T-cell (primary cell): Measurements from ENCODE around the gene B4GALT3. TPM values are rescaled to one million over a fixed set of nuclear protein-coding genes. Genes with fewer than 3 reads are reported as not detected.

Source experiments
- ATAC-seq, 4 experiments: fragments of 200-7000 bp in 3 of 4; fragments of 150-1000 bp in 1 of 4; cut with Tn5 transposase; replicated peaks in 1 of 4; 1 replicate in 3 of 4; 2 replicates in 1 of 4; pipeline ENCODE4 v1.10.0; 2021; ENCODE audit warnings: moderate library complexity in 3 of 4, mild to moderate bottlenecking in 2 of 4, moderate number of reproducible peaks in 1 of 4
- CTCF ChIA-PET, 2 donors: fragments of 300-600 bp; sonication (Branson Sonifier 250); formaldehyde crosslinking; loops; one replicate each; lab custom pipeline; 2022; ENCODE audit warnings: antibody characterized with exemption in 2 of 2; lab: Charles Lee
- POLR2A ChIA-PET, 2 donors: fragments of 300-600 bp; sonication (Branson Sonifier 250); formaldehyde crosslinking; loops; one replicate each; lab custom pipeline; 2022; ENCODE audit warnings: antibody characterized with exemption in 2 of 2; lab: Charles Lee
- DNase-seq, 35 experiments: peaks; one replicate each; pipeline versions ENCODE4 v3.0.0 to v3.0.0-alpha.2; 2013 to 2023
- H3K27ac ChIP-seq: one replicate; pipeline ENCODE4 v1.5.1; 2013; ENCODE audit warnings: low read length
- H3K27me3 ChIP-seq, 2 experiments: replicated peaks in 1 of 2; 1 replicate in 1 of 2; 2 replicates in 1 of 2; pipeline versions ENCODE4 v1.6.1 to v1.7.0; 2013; ENCODE audit warnings: low read length in 1 of 2, mixed read lengths in 1 of 2; ENCODE audit not compliant: control insufficient read depth in 2 of 2, insufficient read depth in 2 of 2; ENCODE audit errors: extremely low read depth in 1 of 2
- H3K36me3 ChIP-seq, 2 donors: 1 replicate in 1 of 2; 2 replicates in 1 of 2; pipeline versions ENCODE4 v1.6.1 to v1.7.0; 2013; ENCODE audit warnings: low read length in 1 of 2; ENCODE audit not compliant: control insufficient read depth in 2 of 2, insufficient read depth in 1 of 2; ENCODE audit errors: extremely low read depth in 1 of 2
- H3K4me1 ChIP-seq, 2 experiments: 1 replicate in 1 of 2; 2 replicates in 1 of 2; pipeline versions ENCODE4 v1.6.1 to v1.7.0; 2013; ENCODE audit warnings: low read length in 2 of 2, mixed read lengths in 1 of 2; ENCODE audit not compliant: insufficient read depth in 2 of 2, control insufficient read depth in 1 of 2; ENCODE audit errors: extremely low read depth in 1 of 2
- H3K4me3 ChIP-seq, 2 donors: 1 replicate in 1 of 2; 2 replicates in 1 of 2; pipeline versions ENCODE4 v1.5.1 to v1.7.0; 2013; ENCODE audit warnings: mild to moderate bottlenecking in 2 of 2, low read length in 1 of 2, moderate library complexity in 1 of 2; ENCODE audit not compliant: control insufficient read depth in 1 of 2; ENCODE audit errors: extremely low read depth in 1 of 2
- H3K9me3 ChIP-seq: 2 replicates; pipeline ENCODE4 v1.7.0; 2013
- H3K27ac Mint-ChIP-seq, 2 donors: one replicate each; pipeline ENCODE4 v1.8.0; 2020 to 2021; ENCODE audit warnings: mild to moderate bottlenecking in 2 of 2, mixed read lengths in 2 of 2
- H3K27me3 Mint-ChIP-seq, 2 donors: one replicate each; pipeline ENCODE4 v1.8.0; 2021 to 2022; ENCODE audit warnings: mixed read lengths in 2 of 2
- H3K36me3 Mint-ChIP-seq: one replicate; pipeline ENCODE4 v1.8.0; 2021; ENCODE audit warnings: mixed read lengths
- H3K4me1 Mint-ChIP-seq, 3 donors: one replicate each; pipeline ENCODE4 v1.8.0; 2020 to 2022; ENCODE audit warnings: mixed read lengths in 3 of 3, mild to moderate bottlenecking in 1 of 3
- H3K4me3 Mint-ChIP-seq, 3 donors: one replicate each; pipeline ENCODE4 v1.8.0; 2020 to 2022; ENCODE audit warnings: mild to moderate bottlenecking in 3 of 3, mixed read lengths in 3 of 3, moderate library complexity in 3 of 3
- H3K9me3 Mint-ChIP-seq, 3 donors: one replicate each; pipeline ENCODE4 v1.8.0; 2020 to 2022; ENCODE audit warnings: mixed read lengths in 3 of 3
- WGBS: methylation state at CpG from one replicate; pipeline ENCODE4 v1.1.5; 2013; ENCODE audit warnings: missing lambda C conversion rate; ENCODE audit not compliant: insufficient coverage; 5-methylcytosine and 5-hydroxymethylcytosine counted together
- total RNA-seq, 35 experiments: library from RNA in 6 of 35; stranded (reverse) in 6 of 35; fragments of 120-200 nt in 1 of 35; gene quantifications; one replicate each; pipeline versions ENCODE4 v1.2.1 to v1.2.4 and lab custom pipeline; 2013 to 2026

Gene B4GALT3
- total RNA-seq, 5 donors from 2014 or later (not counting 1 experiment from before 2014, with no cell fraction given): 48.4 to 77.8 (median 69.3) TPM

DNA sequence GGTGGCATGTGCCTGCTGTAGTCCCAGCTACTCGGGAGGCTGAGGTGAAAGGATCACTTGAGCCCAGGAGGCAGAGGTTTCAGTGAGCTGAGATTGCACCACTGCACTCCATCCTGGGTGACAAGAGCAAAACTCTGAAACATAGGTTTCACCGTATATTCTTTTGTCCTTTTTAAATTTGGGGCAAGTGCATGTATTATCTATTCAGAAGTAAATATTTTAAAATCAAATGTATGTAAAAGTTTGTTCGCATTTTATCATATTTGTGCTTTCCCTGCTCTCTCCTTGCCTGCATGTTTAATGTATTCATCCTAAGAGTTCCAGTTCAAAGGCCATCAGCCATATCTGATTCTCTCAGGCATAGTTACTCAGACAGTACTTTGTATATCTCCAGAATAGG, 31.5 kb downstream of the B4GALT3 start:
- DNase-seq (no peak), ATAC-seq (no peak)
- no peaks in the 10 kb centered on the region for H3K36me3 Mint-ChIP-seq
- H3K4me3 Mint-ChIP-seq: no peak overlapping the region
- no peaks in the 10 kb centered on the region for H3K4me1 Mint-ChIP-seq
- Histone ChIP-seq H3K4me1 (no peaks in the 10 kb centered on the region), H3K9me3 (no peaks in the 10 kb centered on the region), H3K36me3 (no peaks in the 10 kb centered on the region), H3K4me3 (no peak overlapping the region), H3K27ac (no peak overlapping the region), H3K27me3 (no peaks in the 10 kb centered on the region)
- no peaks in the 10 kb centered on the region for H3K9me3 Mint-ChIP-seq
- H3K27me3 Mint-ChIP-seq: no peaks in the 10 kb centered on the region
- 71% methylated on average over 1 of the region's 3 CpGs for WGBS
- H3K27ac Mint-ChIP-seq: no peak overlapping the region
- ChIA-PET CTCF (interaction anchor here in 1 of 2 donors (0.6 to 0.7 kb wide), 2 partner anchors 30 to 76 kb away, joined by 3 read pairs; partner anchors contain the start of gene ARHGAP30), POLR2A (interaction anchor here (0.6 kb wide), 2 partner anchors 23 to 342 kb away, joined by 3 to 4 read pairs; no protein-coding TSS in a partner anchor)

DNA sequence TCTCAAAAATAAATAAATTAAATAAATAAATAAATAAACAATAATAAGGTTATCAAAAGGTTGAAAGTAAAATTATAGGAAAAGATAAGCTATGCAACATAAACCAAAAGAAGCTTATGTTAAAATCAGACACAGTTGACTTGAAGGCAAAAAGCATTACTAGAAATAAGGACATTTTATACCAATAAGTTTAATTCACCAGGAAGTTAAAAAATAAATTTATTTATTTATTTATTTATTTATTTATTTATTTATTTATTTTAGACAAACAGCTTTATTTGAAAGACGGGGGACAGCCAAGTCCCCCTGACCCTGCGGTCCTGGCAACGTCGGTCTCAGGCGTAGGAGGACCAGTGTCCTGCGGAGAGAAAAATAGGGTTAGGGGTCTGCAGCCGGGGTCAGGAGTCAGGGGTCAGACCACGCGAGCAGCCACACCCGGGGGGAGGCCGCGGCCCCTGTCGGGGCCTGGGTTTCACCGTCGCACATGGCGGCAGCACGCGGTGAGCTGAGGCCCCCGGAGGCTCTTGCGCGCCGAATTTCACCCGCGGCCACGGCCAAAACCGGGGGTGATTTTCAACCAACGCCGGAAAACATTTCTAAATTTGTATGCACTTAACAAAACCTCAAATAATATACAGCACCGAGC, 36.4 kb downstream of the B4GALT3 start:
- no peaks in the 10 kb centered on the region for H3K27me3 Mint-ChIP-seq
- Histone ChIP-seq H3K4me1 (peaks cover 0 to 5% of the 10 kb centered on the region in 2 experiments), H3K4me3 (no peak overlapping the region), H3K27ac (no peak overlapping the region), H3K27me3 (no peaks in the 10 kb centered on the region), H3K9me3 (no peaks in the 10 kb centered on the region), H3K36me3 (no peaks in the 10 kb centered on the region)
- no peaks in the 10 kb centered on the region for H3K9me3 Mint-ChIP-seq
- WGBS: 97% methylated on average over 19 of the region's 29 CpGs
- peaks cover 0 to 6% (median 4%) of the 10 kb centered on the region in 3 donors for H3K4me1 Mint-ChIP-seq
- no peak overlapping the region for H3K27ac Mint-ChIP-seq
- ChIA-PET POLR2A (interaction anchor here in 1 of 2 donors (0.6 kb wide), 1 partner anchor 12 kb away, joined by 5 read pairs; no protein-coding TSS in a partner anchor), CTCF (interaction anchor here (0.5 to 1.5 kb wide), 7 partner anchors 13 to 363 kb away, joined by 3 to 4 read pairs (median 4); no protein-coding TSS in a partner anchor)
- DNase-seq (no peak), ATAC-seq (no peak)
- no peaks in the 10 kb centered on the region for H3K36me3 Mint-ChIP-seq
- no peak overlapping the region for H3K4me3 Mint-ChIP-seq

DNA sequence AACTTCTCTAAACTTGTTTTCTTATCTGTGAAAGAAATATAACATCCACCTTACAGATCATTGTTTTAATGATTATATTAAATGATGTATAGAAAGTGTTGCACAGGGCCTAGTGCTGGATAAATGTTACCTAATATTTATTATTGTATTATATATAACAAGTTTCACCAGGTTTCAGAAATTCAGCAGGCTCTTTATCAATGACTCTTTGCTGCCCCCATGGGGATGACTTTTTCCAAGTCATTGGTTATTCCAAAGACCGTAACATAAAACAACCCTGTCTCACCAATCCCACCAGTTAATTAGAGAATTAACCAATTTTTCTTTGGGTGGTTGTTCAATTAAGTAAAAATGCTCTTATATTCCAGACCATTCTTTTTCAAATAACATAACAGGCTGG, 37.5 kb downstream of the B4GALT3 start:
- POLR2A ChIA-PET: no interaction called here
- no CpG with 5 or more reads among the region's 1 CpG for WGBS
- Mint-ChIP-seq H3K36me3 (peaks cover 4% of the 10 kb centered on the region), H3K4me1 (peaks cover 0 to 10% (median 9%) of the 10 kb centered on the region in 3 donors), H3K27me3 (no peaks in the 10 kb centered on the region), H3K4me3 (no peak overlapping the region), H3K9me3 (no peaks in the 10 kb centered on the region), H3K27ac (no peak overlapping the region)
- Histone ChIP-seq H3K9me3 (no peaks in the 10 kb centered on the region), H3K27ac (no peak overlapping the region), H3K4me3 (no peak overlapping the region), H3K36me3 (no peaks in the 10 kb centered on the region), H3K27me3 (no peaks in the 10 kb centered on the region), H3K4me1 (peaks cover 0 to 5% of the 10 kb centered on the region in 2 experiments)
- ATAC-seq (peak in 1 of 4 experiments; percentile 40), DNase-seq (peak in 18 of 35 experiments; percentile 22 to 69 (median 36))
- CTCF ChIA-PET: interaction anchor here in 1 of 2 donors (1.0 to 1.5 kb wide), 3 partner anchors 59 to 142 kb away, joined by 3 to 4 read pairs (median 4); partner anchors contain the start of gene ADAMTS4

DNA sequence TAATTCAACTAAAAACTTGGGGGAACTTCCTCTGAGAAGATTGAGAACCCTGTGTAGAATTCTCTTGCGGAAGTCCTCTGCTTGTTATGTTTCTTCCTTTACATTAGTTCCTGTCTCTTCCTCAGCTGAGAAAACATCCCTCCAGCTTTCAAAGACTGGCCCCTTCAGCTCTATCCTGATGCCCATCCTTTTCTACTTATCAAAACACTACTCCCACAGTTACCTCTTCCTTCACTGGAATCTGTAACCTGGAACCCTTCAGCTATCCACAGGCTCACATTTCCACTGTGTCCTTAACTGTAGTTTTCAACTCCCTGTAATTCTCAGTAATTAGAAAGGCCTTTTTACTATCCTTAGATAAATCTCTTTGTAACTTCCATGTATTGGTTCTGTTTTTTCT, 38.9 kb downstream of the B4GALT3 start:
- Histone ChIP-seq H3K36me3 (no peaks in the 10 kb centered on the region), H3K4me1 (peaks cover 9 to 10% of the 10 kb centered on the region in 2 experiments), H3K4me3 (no peak overlapping the region), H3K27me3 (no peaks in the 10 kb centered on the region), H3K27ac (no peak overlapping the region), H3K9me3 (no peaks in the 10 kb centered on the region)
- H3K36me3 Mint-ChIP-seq: peaks cover 4% of the 10 kb centered on the region
- 100% methylated on average over 1 of the region's 1 CpG for WGBS
- H3K27ac Mint-ChIP-seq: peak overlapping the region; percentile 62
- ChIA-PET CTCF (interaction anchor here (0.5 to 1.5 kb wide), 5 partner anchors 11 to 86 kb away, joined by 3 to 12 read pairs (median 3); partner anchors contain the start of gene ADAMTS4 (in 1 of the 2)), POLR2A (no interaction called here)
- H3K4me1 Mint-ChIP-seq: peaks cover 0 to 11% (median 10%) of the 10 kb centered on the region in 3 donors
- no peak for ATAC-seq
- DNase-seq: no peak
- no peak overlapping the region for H3K4me3 Mint-ChIP-seq
- H3K9me3 Mint-ChIP-seq: no peaks in the 10 kb centered on the region
- no peaks in the 10 kb centered on the region for H3K27me3 Mint-ChIP-seq

DNA sequence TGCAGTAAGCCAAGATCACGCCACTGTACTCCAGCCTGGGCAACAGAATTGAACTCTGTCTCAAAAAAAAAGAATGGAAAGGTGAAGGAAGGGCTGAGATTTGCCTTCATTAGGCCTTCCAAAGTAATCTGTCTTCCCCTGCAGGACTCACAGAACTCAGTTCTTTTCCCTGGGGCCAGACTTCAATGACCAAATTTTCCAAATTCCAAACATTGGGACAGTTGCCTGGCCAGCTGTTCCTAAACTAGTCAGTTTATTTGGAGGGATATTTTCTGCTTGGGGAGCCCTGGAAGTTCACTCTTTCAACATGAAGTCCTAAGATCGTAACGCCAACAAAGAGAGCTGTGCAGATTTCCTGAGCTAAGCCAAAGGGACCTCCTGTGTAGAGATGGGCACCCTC, 39.4 kb downstream of the B4GALT3 start:
- POLR2A ChIA-PET: no interaction called here

DNA sequence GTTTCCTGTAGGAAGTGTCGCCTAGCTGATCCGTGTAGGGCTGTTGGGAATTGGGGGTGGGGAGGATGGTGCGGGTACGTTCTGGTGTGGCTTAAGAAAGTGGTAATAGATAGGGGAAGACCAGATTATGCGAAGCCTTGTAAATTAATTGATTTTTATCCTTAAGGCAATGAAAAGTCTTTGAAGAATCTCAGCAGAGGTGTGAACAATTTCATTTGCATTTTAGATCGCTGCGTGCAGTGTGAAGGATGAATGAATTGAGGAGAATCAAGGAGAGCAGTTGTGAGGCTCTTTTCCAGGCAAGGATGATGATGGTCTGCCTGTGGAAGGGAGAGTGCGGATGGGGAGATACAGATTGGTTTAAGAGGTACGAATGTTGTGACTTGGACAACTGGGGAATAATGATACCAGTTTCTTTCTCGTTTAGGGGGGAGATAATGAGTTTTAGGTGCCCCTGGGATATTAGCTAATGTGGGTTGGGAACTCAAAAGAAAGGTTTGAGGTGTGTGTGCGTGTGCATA, 44.0 kb downstream of the B4GALT3 start:
- Histone ChIP-seq H3K27me3 (no peaks in the 10 kb centered on the region), H3K4me1 (peaks cover 33 to 34% of the 10 kb centered on the region in 2 experiments), H3K27ac (peak overlapping the region; percentile 89), H3K36me3 (peaks cover 0 to 3% of the 10 kb centered on the region in 2 donors), H3K4me3 (peak overlapping the region; percentile 94 to 97), H3K9me3 (no peaks in the 10 kb centered on the region)
- no peak for DNase-seq
- peak in 2 of 4 experiments; percentile 1 to 2 for ATAC-seq
- Mint-ChIP-seq H3K9me3 (no peaks in the 10 kb centered on the region), H3K36me3 (peaks cover 9% of the 10 kb centered on the region), H3K27ac (no peak overlapping the region), H3K27me3 (no peaks in the 10 kb centered on the region), H3K4me1 (peaks cover 38 to 45% (median 42%) of the 10 kb centered on the region in 3 donors), H3K4me3 (no peak overlapping the region)
- WGBS: 8% methylated on average over 11 of the region's 11 CpGs
- CTCF ChIA-PET: interaction anchor here (0.8 to 2.0 kb wide), 10 partner anchors 10 to 93 kb away, joined by 3 to 11 read pairs (median 6); partner anchors contain the start of genes PPOX (in 2 of the 2), ARHGAP30 (in 1 of the 2), B4GALT3 (in 1 of the 2) and NIT1 (in 1 of the 2)
- POLR2A ChIA-PET: interaction anchor here (0.6 to 2.5 kb wide), 10 partner anchors 12 to 112 kb away, joined by 3 to 18 read pairs (median 6); partner anchors contain the start of genes F11R (in 2 of the 2), NIT1 (in 1 of the 2), PFDN2 (in 1 of the 2) and TOMM40L (in 1 of the 2)

More for the DNA sequence above, 39.4 kb downstream of the B4GALT3 start:
- H3K9me3 Mint-ChIP-seq: no peaks in the 10 kb centered on the region
- 90% methylated on average over 2 of the region's 3 CpGs for WGBS
- H3K4me3 ChIP-seq: no peak overlapping the region
- H3K27me3 ChIP-seq: no peaks in the 10 kb centered on the region
- H3K36me3 ChIP-seq: no peaks in the 10 kb centered on the region
- no peaks in the 10 kb centered on the region for H3K9me3 ChIP-seq
- peaks cover 0 to 11% (median 10%) of the 10 kb centered on the region in 3 donors for H3K4me1 Mint-ChIP-seq
- H3K27ac ChIP-seq: no peak overlapping the region
- DNase-seq: no peak
- CTCF ChIA-PET: interaction anchor here in 1 of 2 donors (0.5 to 1.5 kb wide), 4 partner anchors 10 to 86 kb away, joined by 3 to 12 read pairs (median 4); no protein-coding TSS in a partner anchor
- no peak overlapping the region for H3K27ac Mint-ChIP-seq
- H3K4me3 Mint-ChIP-seq: no peak overlapping the region
- H3K27me3 Mint-ChIP-seq: no peaks in the 10 kb centered on the region
- ATAC-seq: no peak
- H3K4me1 ChIP-seq: peaks cover 10 to 14% of the 10 kb centered on the region in 2 experiments
- peaks cover 4% of the 10 kb centered on the region for H3K36me3 Mint-ChIP-seq
